ENCODE data around the gene YY1. TPM values are rescaled to one million over a fixed set of nuclear protein-coding genes. Genes with fewer than 3 reads are reported as not detected.

YY1 gene
- total and polyA plus RNA-seq, 9 of the 15 experiments (the other 6 are each of a cell fraction or from before 2014, with no cell fraction given) = 20.8 to 74.2 (median 46.7) TPM

GRCh38 chr14:100282083-100282350, 43.1 kb downstream of the YY1 start:
- TF ChIP-seq USF1 (CRISPR knock-in tag; IDR thresholded peaks at IDR 0.05) = no peak
- TF ChIP-seq RBM22 (IDR thresholded peaks at IDR 0.05; ENCODE audit: low read depth, low read length, poor library complexity, severe bottlenecking) = peak; percentile 64
- TF ChIP-seq SUPT5H (IDR thresholded peaks at IDR 0.05) = 0 out of 2 replicates have a peak, but pooled peaks have one; percentile 2
- TF ChIP-seq BHLHE40 (IDR thresholded peaks at IDR 0.05; ENCODE audit: low read length) = no peak
- BruUV-seq (replicated peaks) = no TSS peak
- in situ Hi-C loops (cut with MboI) = no loop called here
- H3K9me1 ChIP-seq (ENCODE audit: control insufficient read depth, insufficient read depth, low read length) = no peaks in the 10 kb centered on the region
- DNase-seq (ENCODE audit: extremely low read depth in 1 of 4, low spot score in 3 of 4) (no peak), FAIRE-seq (no peak), ATAC-seq (no peak)
- ChIA-PET POLR2A (interaction anchor here (0.6 kb wide), 1 partner anchor 529 kb away, joined by 3 read pairs; no protein-coding TSS in a partner anchor), CTCF (ENCODE audit: low intra/inter-chr PET ratio) (no interaction called here)
- no peaks in the 10 kb centered on the region for H3K9me3 ChIP-seq (replicated peaks; ENCODE audit: control insufficient read depth, insufficient read depth, low read depth, low read length)
- H3K36me3 ChIP-seq (ENCODE audit: control insufficient read depth, insufficient read depth, low read length) = peaks cover 45% of the 10 kb centered on the region; the same call in 1 of the 3 replicates
- no peaks in the 10 kb centered on the region for H3K27me3 ChIP-seq (ENCODE audit: control insufficient read depth in 2 of 2, insufficient read depth in 2 of 2, low read length in 2 of 2)
- no peak overlapping the region for H3K4me3 ChIP-seq
- no peak overlapping the region for H3K4me2 ChIP-seq (ENCODE audit: insufficient read depth, low read length)
- H3K4me1 ChIP-seq (replicated peaks in 1 of 2; ENCODE audit: control insufficient read depth in 2 of 2, insufficient read depth in 2 of 2, low read length in 2 of 2) = peaks cover 0 to 30% of the 10 kb centered on the region in 2 experiments; a peak in 3 of 5 replicates
- H3K27ac ChIP-seq (ENCODE audit: extremely low read depth, low read depth, low read length) = no peak overlapping the region
- no peak overlapping the region for H3K9ac ChIP-seq (ENCODE audit: insufficient read depth in 1 of 2, low read depth in 2 of 2, low read length in 2 of 2)
- H3K79me2 ChIP-seq (ENCODE audit: control insufficient read depth, insufficient read depth, low read length) = peaks cover 32% of the 10 kb centered on the region
- intact Hi-C loops (cut with micrococcal nuclease) = no loop called here
- WGBS (ENCODE audit: insufficient coverage, low coverage, missing lambda C conversion rate) = 81% methylated on average over 6 of the region's 7 CpGs
- H2AFZ ChIP-seq (ENCODE audit: low read depth, low read length) = no peak overlapping the region
- H4K20me1 ChIP-seq (replicated peaks; ENCODE audit: control insufficient read depth, insufficient read depth, low read length) = 0 out of 2 replicates have a peak, but pooled peaks cover 3% of the 10 kb centered on the region

- Histone ChIP-seq H3K9me3 (replicated peaks; ENCODE audit: control insufficient read depth, insufficient read depth, low read depth, low read length) (no peaks in the 10 kb centered on the region), H3K36me3 (ENCODE audit: control insufficient read depth, insufficient read depth, low read length) (peaks cover 38% of the 10 kb centered on the region; the same call in 1 of the 3 replicates), H3K4me2 (ENCODE audit: insufficient read depth, low read length) (no peak overlapping the region), H4K20me1 (replicated peaks; ENCODE audit: control insufficient read depth, insufficient read depth, low read length) (0 out of 2 replicates have a peak, but pooled peaks cover 3% of the 10 kb centered on the region), H3K9ac (ENCODE audit: insufficient read depth in 1 of 2, low read depth in 2 of 2, low read length in 2 of 2) (no peak overlapping the region), H3K4me1 (replicated peaks in 1 of 2; ENCODE audit: control insufficient read depth in 2 of 2, insufficient read depth in 2 of 2, low read length in 2 of 2) (peaks cover 0 to 30% of the 10 kb centered on the region in 2 experiments; a peak in 3 of 5 replicates), H3K27ac (ENCODE audit: extremely low read depth, low read depth, low read length) (no peak overlapping the region), H3K27me3 (ENCODE audit: control insufficient read depth in 2 of 2, insufficient read depth in 2 of 2, low read length in 2 of 2) (no peaks in the 10 kb centered on the region), H3K9me1 (ENCODE audit: control insufficient read depth, insufficient read depth, low read length) (no peaks in the 10 kb centered on the region), H3K4me3 (no peak overlapping the region), H3K79me2 (ENCODE audit: control insufficient read depth, insufficient read depth, low read length) (peaks cover 26% of the 10 kb centered on the region), H2AFZ (ENCODE audit: low read depth, low read length) (no peak overlapping the region)
- POLR2A ChIA-PET = interaction anchor here (0.8 to 1.8 kb wide), 3 partner anchors 15 to 21 kb away, joined by 3 to 6 read pairs (median 4); no protein-coding TSS in a partner anchor
- in situ Hi-C loops (cut with MboI) (no loop called here), intact Hi-C loops (cut with micrococcal nuclease) (no loop called here)
- ATAC-seq = no peak
- WGBS (ENCODE audit: insufficient coverage, low coverage, missing lambda C conversion rate) = 88% methylated on average over 8 of the region's 9 CpGs
- BruUV-seq (replicated peaks) = no TSS peak
- no peak for FAIRE-seq
- DNase-seq (ENCODE audit: extremely low read depth in 1 of 4, low spot score in 3 of 4) = no peak
- CTCF ChIA-PET (ENCODE audit: low intra/inter-chr PET ratio) = no interaction called here
- TF ChIP-seq ZEB2 (IDR thresholded peaks at IDR 0.05) = no peak
- TF ChIP-seq E2F5 (CRISPR knock-in tag; IDR thresholded peaks at IDR 0.05) = no peak
- TF ChIP-seq U2AF1 (optimal IDR thresholded peaks at IDR 0.05; ENCODE audit: low read depth, low read length) = no peak
- no peak for TF ChIP-seq RAD51 (IDR thresholded peaks at IDR 0.05; ENCODE audit: borderline replicate concordance, low read depth)
- TF ChIP-seq ZNF165 (CRISPR knock-in tag; IDR thresholded peaks at IDR 0.05; ENCODE audit: borderline replicate concordance) = no peak
- TF ChIP-seq ZC3H11A (IDR thresholded peaks at IDR 0.05; ENCODE audit: low read depth, low read length) = no peak
- TF ChIP-seq PHB2 (IDR thresholded peaks at IDR 0.05; ENCODE audit: low read depth) = no peak
- TF ChIP-seq ZFX (CRISPR knock-in tag; IDR thresholded peaks at IDR 0.05) = no peak
- no peak for TF ChIP-seq CHAMP1 (IDR thresholded peaks at IDR 0.05)
Measured at GRCh38 chr14:100282766-100283419, 43.9 kb downstream of the YY1 start.
